Ascending aorta (tissue), 2 donors: ENCODE measurements around the gene KLF15. TPM values are rescaled to one million over a fixed set of nuclear protein-coding genes. Genes with fewer than 3 reads are reported as not detected.

ENCODE experiments used
- DNase-seq, 2 donors: peaks; one replicate each; pipeline ENCODE4 v3.0.0-alpha.2; 2019; ENCODE audit warnings: low spot score in 2 of 2
- H3K27ac ChIP-seq, 2 donors: fragments of 200-600 bp; sonication (generic); one replicate each; pipeline ENCODE4 v1.5.1; 2016 to 2017; ENCODE audit warnings: mild to moderate bottlenecking in 1 of 2
- H3K27me3 ChIP-seq: fragments of 200-600 bp; sonication (generic); one replicate; pipeline ENCODE4 v1.5.1; 2017
- H3K36me3 ChIP-seq, 2 donors: fragments of 200-600 bp; sonication (generic); one replicate each; pipeline ENCODE4 v1.5.1; 2016
- H3K4me1 ChIP-seq, 2 donors: fragments of 200-600 bp; sonication (generic); one replicate each; pipeline ENCODE4 v1.5.1; 2016 to 2017; ENCODE audit warnings: mild to moderate bottlenecking in 1 of 2
- H3K4me3 ChIP-seq, 2 donors: fragments of 200-600 bp; sonication (generic); one replicate each; pipeline ENCODE4 v1.5.1; 2016 to 2017; ENCODE audit warnings: mild to moderate bottlenecking in 1 of 2
- H3K9me3 ChIP-seq, 2 donors: fragments of 200-600 bp; sonication (generic); one replicate each; pipeline ENCODE4 v1.5.1; 2016
- intact Hi-C: fragments of 100-400 bp; cut with DNase I; formaldehyde crosslinking; loops from one replicate; pipeline ENCODE4 v1.15.1; 2023
- total RNA-seq: library from RNA; depleted of rRNA; stranded (reverse); fragments of >200 nt; gene quantifications from one replicate; pipeline ENCODE4 v1.1.0, GENCODE V29; 2016
- TF ChIP-seq, protein P1 (sequence below), 3 experiments: fragments of 200-600 bp in 2 of 3; fragments of 450-650 bp in 1 of 3; sonication (generic) in 2 of 3; IDR thresholded peaks; one replicate each; pipeline ENCODE4 v1.5.1; 2016 to 2019; ENCODE audit warnings: antibody characterized with exemption in 3 of 3, mild to moderate bottlenecking in 1 of 3, moderate library complexity in 1 of 3

The KLF15 gene
- total RNA-seq, 1 donor from 2014 or later: 74.0 TPM

DNA sequence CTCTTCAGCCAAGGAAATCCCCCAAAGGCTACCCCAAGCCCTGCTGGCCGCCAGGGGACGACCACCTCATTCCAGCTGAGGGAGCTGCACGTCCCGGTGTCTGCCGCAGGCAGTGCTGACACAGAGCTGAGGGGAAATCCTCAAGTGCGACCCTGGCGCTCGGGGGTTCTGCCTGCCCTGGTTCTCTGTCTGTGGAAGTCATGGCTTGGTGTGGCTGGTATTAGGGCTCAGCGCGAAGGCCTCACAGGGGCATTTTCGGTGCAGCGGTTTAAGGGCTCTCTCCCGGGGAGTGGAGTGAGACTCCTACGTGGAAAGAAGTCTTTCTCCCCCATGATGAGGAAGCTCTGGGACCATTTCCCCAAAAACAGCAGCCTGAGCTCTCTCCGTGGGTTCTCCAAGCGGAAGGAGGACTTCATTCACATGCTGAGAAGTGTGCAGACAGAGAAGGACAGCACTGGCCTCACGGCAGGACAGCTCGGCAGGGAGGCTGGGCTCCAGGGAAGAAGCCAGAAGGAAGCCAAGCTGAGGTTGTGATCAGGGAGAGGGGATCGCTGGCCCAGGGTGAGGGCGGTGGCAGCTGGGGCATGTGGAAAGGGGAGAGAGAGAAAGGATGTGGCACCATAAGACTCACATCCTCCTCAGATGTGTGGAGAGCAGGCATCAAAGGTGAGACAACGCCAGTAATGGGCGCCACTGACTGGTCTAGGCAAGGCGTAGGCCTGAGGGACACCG, 48.6 kb downstream of the KLF15 start:
- peak in 1 of 2 donors; percentile 33 for DNase-seq
- intact Hi-C loops: no loop called here
- H3K4me3 ChIP-seq: no peak overlapping the region
- TF ChIP-seq, protein P1, sequence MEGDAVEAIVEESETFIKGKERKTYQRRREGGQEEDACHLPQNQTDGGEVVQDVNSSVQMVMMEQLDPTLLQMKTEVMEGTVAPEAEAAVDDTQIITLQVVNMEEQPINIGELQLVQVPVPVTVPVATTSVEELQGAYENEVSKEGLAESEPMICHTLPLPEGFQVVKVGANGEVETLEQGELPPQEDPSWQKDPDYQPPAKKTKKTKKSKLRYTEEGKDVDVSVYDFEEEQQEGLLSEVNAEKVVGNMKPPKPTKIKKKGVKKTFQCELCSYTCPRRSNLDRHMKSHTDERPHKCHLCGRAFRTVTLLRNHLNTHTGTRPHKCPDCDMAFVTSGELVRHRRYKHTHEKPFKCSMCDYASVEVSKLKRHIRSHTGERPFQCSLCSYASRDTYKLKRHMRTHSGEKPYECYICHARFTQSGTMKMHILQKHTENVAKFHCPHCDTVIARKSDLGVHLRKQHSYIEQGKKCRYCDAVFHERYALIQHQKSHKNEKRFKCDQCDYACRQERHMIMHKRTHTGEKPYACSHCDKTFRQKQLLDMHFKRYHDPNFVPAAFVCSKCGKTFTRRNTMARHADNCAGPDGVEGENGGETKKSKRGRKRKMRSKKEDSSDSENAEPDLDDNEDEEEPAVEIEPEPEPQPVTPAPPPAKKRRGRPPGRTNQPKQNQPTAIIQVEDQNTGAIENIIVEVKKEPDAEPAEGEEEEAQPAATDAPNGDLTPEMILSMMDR (IDR thresholded peaks at IDR 0.05): no peak
- no peaks in the 10 kb centered on the region for H3K36me3 ChIP-seq
- H3K4me1 ChIP-seq: no peaks in the 10 kb centered on the region
- H3K9me3 ChIP-seq: no peaks in the 10 kb centered on the region
- no peak overlapping the region for H3K27ac ChIP-seq
- no peaks in the 10 kb centered on the region for H3K27me3 ChIP-seq

DNA sequence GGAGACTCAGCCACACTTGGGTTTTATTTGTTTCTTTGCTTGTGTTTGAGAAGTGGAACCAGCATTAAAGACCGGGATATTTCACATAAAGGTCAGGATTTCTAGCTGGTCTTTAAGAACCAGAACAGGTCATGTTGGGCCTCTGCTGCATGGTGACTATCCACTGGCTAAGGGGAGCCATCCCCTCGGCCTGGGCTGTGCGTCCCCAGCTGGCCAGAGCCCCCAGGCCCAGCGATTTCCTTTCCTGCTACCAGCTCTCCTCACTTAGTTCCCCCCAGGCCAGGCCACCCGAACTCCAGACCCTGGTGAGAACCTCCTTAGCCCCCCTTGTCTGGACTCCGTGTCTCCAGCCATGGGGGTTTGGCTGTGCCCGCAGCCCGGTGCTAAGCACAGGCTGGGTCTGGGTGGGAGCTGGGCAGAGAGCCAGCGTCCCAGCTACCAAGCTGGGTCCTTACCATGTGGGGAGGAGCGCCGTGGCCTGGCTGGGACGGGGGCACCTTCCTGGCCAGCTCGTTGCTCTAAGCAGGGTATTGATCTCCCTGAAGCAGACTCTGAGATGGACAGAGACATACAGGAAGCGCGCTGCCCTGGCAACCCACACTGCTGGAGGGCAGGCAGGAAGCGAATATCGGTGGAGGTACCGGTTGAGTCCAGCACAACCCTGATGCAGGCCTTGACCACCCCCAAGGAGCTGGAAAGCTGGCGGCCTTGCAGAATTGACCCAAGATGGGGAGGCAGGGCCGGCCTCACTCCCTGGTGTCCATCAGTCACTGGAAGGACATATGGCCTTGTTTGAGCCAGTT, 49.4 kb downstream of the KLF15 start:
- DNase-seq: peak in 1 of 2 donors; percentile 61

DNA sequence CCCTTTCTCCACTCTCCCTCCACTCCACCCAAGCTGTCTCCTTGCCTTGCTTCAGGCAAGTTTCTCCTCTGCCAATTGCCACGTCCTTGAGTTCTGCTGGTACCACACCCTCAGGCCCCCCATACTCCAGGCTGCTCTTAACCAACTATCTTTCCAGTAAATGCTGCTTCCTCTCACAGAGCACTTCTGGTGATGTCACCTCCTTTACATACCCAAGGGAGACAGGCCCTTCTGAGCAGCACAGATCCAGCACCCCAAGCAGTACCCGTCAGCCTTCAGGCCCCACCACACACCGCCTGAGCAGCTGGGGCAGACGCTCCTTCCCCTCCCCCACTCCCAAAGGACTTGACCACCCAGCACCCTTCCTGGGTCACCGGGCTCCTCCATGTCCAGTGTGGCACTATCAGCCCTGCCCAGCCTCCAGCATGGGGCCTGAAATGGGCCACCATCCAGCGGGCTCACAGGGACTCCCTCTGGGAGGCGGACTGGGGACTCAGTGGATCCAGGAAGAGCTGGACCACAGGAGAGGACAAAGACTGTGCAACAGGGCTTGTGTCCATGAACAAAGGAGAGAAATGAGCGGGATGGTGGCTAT, 50.2 kb downstream of the KLF15 start:
- TF ChIP-seq, protein P1 (IDR thresholded peaks at IDR 0.05): no peak
- H3K27me3 ChIP-seq: no peaks in the 10 kb centered on the region
- H3K36me3 ChIP-seq: no peaks in the 10 kb centered on the region
- H3K9me3 ChIP-seq: peaks cover 0 to 9% of the 10 kb centered on the region in 2 donors
- no peaks in the 10 kb centered on the region for H3K4me1 ChIP-seq
- H3K4me3 ChIP-seq: no peak overlapping the region
- no peak overlapping the region for H3K27ac ChIP-seq
- DNase-seq: peak in 1 of 2 donors; percentile 52
- intact Hi-C loops: no loop called here

More for the DNA sequence above, 49.4 kb downstream of the KLF15 start:
- no peak overlapping the region for H3K27ac ChIP-seq
- peaks cover 0 to 7% of the 10 kb centered on the region in 2 donors for H3K9me3 ChIP-seq
- H3K27me3 ChIP-seq: no peaks in the 10 kb centered on the region
- no peaks in the 10 kb centered on the region for H3K4me1 ChIP-seq
- intact Hi-C loops: no loop called here
- H3K36me3 ChIP-seq: no peaks in the 10 kb centered on the region
- TF ChIP-seq, protein P1 (IDR thresholded peaks at IDR 0.05): no peak
- no peak overlapping the region for H3K4me3 ChIP-seq

DNA sequence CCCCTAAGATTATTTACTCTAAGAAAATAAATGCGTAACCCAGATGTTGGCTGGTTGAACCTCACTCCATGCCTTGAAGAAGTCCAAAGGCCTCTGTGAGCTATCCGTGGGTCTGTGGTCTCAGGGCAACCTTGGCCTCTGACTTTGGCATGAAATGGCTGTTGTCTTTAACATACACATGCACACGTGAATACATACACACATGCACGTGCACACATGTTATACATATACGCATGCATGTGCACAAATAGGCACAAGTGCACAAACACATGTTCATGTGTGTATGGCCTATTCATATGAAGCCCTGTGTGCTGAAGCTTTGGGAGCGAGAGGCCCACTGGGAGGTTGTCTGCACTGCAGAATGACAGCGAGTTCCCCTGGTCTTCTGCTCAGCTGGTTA, 50.8 kb downstream of the KLF15 start:
- Histone ChIP-seq H3K4me1 (no peaks in the 10 kb centered on the region), H3K36me3 (no peaks in the 10 kb centered on the region), H3K27me3 (no peaks in the 10 kb centered on the region), H3K9me3 (peaks cover 0 to 9% of the 10 kb centered on the region in 2 donors), H3K27ac (no peak overlapping the region), H3K4me3 (no peak overlapping the region)
- peak in 1 of 2 donors; percentile 15 for DNase-seq
- TF ChIP-seq, protein P1 (IDR thresholded peaks at IDR 0.05): no peak
- intact Hi-C loops: no loop called here

DNA sequence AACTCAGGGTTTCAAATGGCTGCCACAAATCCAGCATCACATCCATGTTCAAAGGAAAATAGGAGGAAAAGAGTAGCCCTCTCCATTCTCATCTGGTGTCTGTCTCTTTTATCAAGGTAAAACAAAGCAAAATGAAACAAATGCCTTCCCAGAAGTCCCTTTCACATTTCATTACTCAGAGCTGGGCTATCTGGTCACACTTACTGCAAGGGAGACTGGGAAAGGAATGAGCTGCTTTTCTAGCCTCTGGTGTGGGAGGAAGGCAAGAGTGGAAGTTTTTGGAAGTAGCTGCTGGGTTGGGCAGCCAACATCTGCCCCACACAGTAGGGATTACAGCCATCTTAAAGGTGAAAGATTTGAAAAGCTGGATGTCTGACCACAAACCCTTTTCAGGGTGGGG, 51.8 kb downstream of the KLF15 start:
- peaks cover 0 to 9% of the 10 kb centered on the region in 2 donors for H3K9me3 ChIP-seq
- H3K4me1 ChIP-seq: no peaks in the 10 kb centered on the region
- no peak for DNase-seq
- H3K27ac ChIP-seq: no peak overlapping the region
- intact Hi-C loops: no loop called here
- no peak overlapping the region for H3K4me3 ChIP-seq
- H3K27me3 ChIP-seq: no peaks in the 10 kb centered on the region
- TF ChIP-seq, protein P1 (IDR thresholded peaks at IDR 0.05): no peak
- no peaks in the 10 kb centered on the region for H3K36me3 ChIP-seq
